ENCODE data around the gene NFKBIE.

Gene NFKBIE

GRCh38 chr6:44224965-44225305 lies 40.4 kb downstream of the NFKBIE start:
- no peak for TF ChIP-seq CTCF (IDR thresholded peaks at IDR 0.05; ENCODE audit: low read depth, low read length)
- no peak overlapping the region for H3K4me3 ChIP-seq (ENCODE audit: low read depth, low read length)
- in situ Hi-C loops (cut with HindIII; ENCODE audit: low sequenced_read_pairs) = no loop called here
- DNase-seq (ENCODE audit: low read depth, low spot score) = no peak

- DNase-seq (ENCODE audit: low read depth, low spot score) = no peak
- in situ Hi-C loops (cut with HindIII; ENCODE audit: low sequenced_read_pairs) = no loop called here
- peak overlapping the region; percentile 46 for H3K4me3 ChIP-seq (ENCODE audit: low read depth, low read length)
- TF ChIP-seq CTCF (IDR thresholded peaks at IDR 0.05; ENCODE audit: low read depth, low read length) = no peak
Measured at GRCh38 chr6:44224029-44224964, 41.1 kb downstream of the NFKBIE start.

- H3K4me3 ChIP-seq (ENCODE audit: low read depth, low read length) = peak within 1 kb of the TSS; percentile 46
- peak; percentile 33 for DNase-seq (ENCODE audit: low read depth, low spot score)
- no peak for TF ChIP-seq CTCF (IDR thresholded peaks at IDR 0.05; ENCODE audit: low read depth, low read length)
- in situ Hi-C loops (cut with HindIII; ENCODE audit: low sequenced_read_pairs) = no loop called here
Measured at GRCh38 chr6:44223319-44224028, 41.9 kb downstream of the NFKBIE start, which contains the start of gene SLC29A1. Gene SLC29A1 (plus strand): TSS chr6:44223595. CDS start chr6:44227314, 3,719 bp downstream.

- in situ Hi-C loops (cut with HindIII; ENCODE audit: low sequenced_read_pairs) = no loop called here
- no peak for TF ChIP-seq CTCF (IDR thresholded peaks at IDR 0.05; ENCODE audit: low read depth, low read length)
- H3K4me3 ChIP-seq (ENCODE audit: low read depth, low read length) = peak overlapping the region; percentile 46
- DNase-seq (ENCODE audit: low read depth, low spot score) = no peak
Measured at GRCh38 chr6:44222486-44223318, 42.6 kb downstream of the NFKBIE start.

DNA sequence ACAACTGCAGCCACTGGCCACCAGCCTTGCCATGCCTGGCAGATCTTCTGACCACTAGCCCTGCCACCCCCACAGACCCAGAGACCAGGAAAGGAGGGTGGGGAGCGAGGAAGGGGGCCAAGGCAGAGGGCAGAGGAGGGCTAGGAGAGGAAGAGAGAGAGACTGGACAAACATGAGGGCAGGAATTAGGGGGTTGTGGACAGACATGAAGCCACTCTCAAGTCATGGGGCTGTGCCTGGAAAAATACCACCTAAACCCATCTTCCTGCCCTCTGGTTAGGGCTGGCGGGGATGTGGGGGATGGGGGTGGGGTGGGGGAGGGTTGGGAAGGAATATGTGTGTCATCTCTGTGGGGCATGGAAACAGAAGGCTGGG lies 43.4 kb downstream of the NFKBIE start:
- in situ Hi-C loops (cut with HindIII; ENCODE audit: low sequenced_read_pairs) = no loop called here
- TF ChIP-seq CTCF (IDR thresholded peaks at IDR 0.05; ENCODE audit: low read depth, low read length) = no peak
- H3K4me3 ChIP-seq (ENCODE audit: low read depth, low read length) = no peak overlapping the region
- no peak for DNase-seq (ENCODE audit: low read depth, low spot score)

- in situ Hi-C loops (cut with HindIII; ENCODE audit: low sequenced_read_pairs) = no loop called here
- no peak overlapping the region for H3K4me3 ChIP-seq (ENCODE audit: low read depth, low read length)
- DNase-seq (ENCODE audit: low read depth, low spot score) = peak; percentile 75
- TF ChIP-seq CTCF (IDR thresholded peaks at IDR 0.05; ENCODE audit: low read depth, low read length) = peak; percentile 80
Measured at GRCh38 chr6:44221291-44221960, 43.9 kb downstream of the NFKBIE start.
